PC-3 (cell line): ENCODE measurements around the gene WFDC1. TPM values are rescaled to one million over a fixed set of nuclear protein-coding genes. Genes with fewer than 3 reads are reported as not detected.

Source experiments
- ATAC-seq: fragments of 200-7000 bp; cut with Tn5 transposase; 2 replicates; pipeline ENCODE4 v1.9.1; 2020; ENCODE audit warnings: mild to moderate bottlenecking, moderate library complexity
- BruUV-seq: library from RNA; stranded (reverse); fragments of 400-500 nt; replicated peaks from 2 replicates; lab custom pipeline; 2021; lab: Mats Ljungman, UMichigan
- CTCF ChIA-PET: fragments of 300-600 bp; sonication (Branson Sonifier 250); formaldehyde crosslinking; loops from one replicate; lab custom pipeline; 2022; ENCODE audit warnings: antibody characterized with exemption; lab: Charles Lee
- POLR2A ChIA-PET: fragments of 300-600 bp; sonication (Branson Sonifier 250); formaldehyde crosslinking; loops from one replicate; lab custom pipeline; 2022; ENCODE audit warnings: antibody characterized with exemption; ENCODE audit not compliant: unreplicated experiment; lab: Charles Lee
- DNase-seq: peaks from one replicate; pipeline ENCODE4 v3.0.0-alpha.2; 2015
- H2AFZ ChIP-seq: fragments of 300-600 bp; sonication (generic); 2 replicates; pipeline ENCODE4 v1.6.0; 2016; ENCODE audit warnings: antibody characterized with exemption, low read length
- H3F3A ChIP-seq: fragments of 300-600 bp; sonication (generic); one replicate; pipeline ENCODE4 v1.6.0; 2017; ENCODE audit warnings: antibody characterized with exemption, low read length, control low read depth, mild to moderate bottlenecking; ENCODE audit not compliant: unreplicated experiment
- H3K27ac ChIP-seq: fragments of 300-600 bp; sonication (generic); 2 replicates; pipeline ENCODE4 v1.5.1; 2016; ENCODE audit warnings: mild to moderate bottlenecking, low read length
- H3K27me3 ChIP-seq: fragments of 300-600 bp; sonication (generic); 2 replicates; pipeline ENCODE4 v1.6.1; 2016; ENCODE audit warnings: low read length, mixed read lengths
- H3K36me3 ChIP-seq: fragments of 300-600 bp; sonication (generic); 2 replicates; pipeline ENCODE4 v1.6.1; 2016; ENCODE audit warnings: low read depth, mixed run types, low read length, mixed read lengths
- H3K4me1 ChIP-seq: fragments of 300-600 bp; sonication (generic); 2 replicates; pipeline ENCODE4 v1.5.1; 2016; ENCODE audit warnings: low read length; ENCODE audit not compliant: insufficient read depth
- H3K4me2 ChIP-seq: fragments of 300-600 bp; sonication (generic); 2 replicates; pipeline ENCODE4 v1.6.0; 2016; ENCODE audit warnings: low read length
- H3K4me3 ChIP-seq: fragments of 300-600 bp; sonication (generic); 2 replicates; pipeline ENCODE4 v1.5.1; 2016; ENCODE audit warnings: mild to moderate bottlenecking, low read length, mixed read lengths
- H3K79me2 ChIP-seq: fragments of 300-600 bp; sonication (generic); 2 replicates; pipeline ENCODE4 v1.6.1; 2017; ENCODE audit warnings: low read length, mixed read lengths
- H3K9ac ChIP-seq: fragments of 300-600 bp; sonication (generic); 2 replicates; pipeline ENCODE4 v1.6.0; 2016; ENCODE audit warnings: mild to moderate bottlenecking, low read length
- H3K9me2 ChIP-seq: fragments of 300-600 bp; sonication (generic); replicated peaks from 2 replicates; pipeline ENCODE4 v1.6.1; 2016; ENCODE audit warnings: mixed run types, low read length, mixed read lengths
- H3K9me3 ChIP-seq: fragments of 300-600 bp; sonication (generic); 2 replicates; pipeline ENCODE4 v1.6.1; 2016; ENCODE audit warnings: low read length, mixed read lengths
- H4K20me1 ChIP-seq: fragments of 300-600 bp; sonication (generic); 2 replicates; pipeline ENCODE4 v1.6.1; 2016; ENCODE audit warnings: low read length, mixed read lengths
- EZH2 ChIP-seq: fragments of 300-600 bp; sonication (generic); IDR thresholded peaks from one replicate; pipeline ENCODE4 v1.6.1; 2017; ENCODE audit warnings: antibody characterized with exemption, mild to moderate bottlenecking, low read length; ENCODE audit not compliant: unreplicated experiment
- EZH2phosphoT487 ChIP-seq: fragments of 300-600 bp; sonication (generic); IDR thresholded peaks from 2 replicates; pipeline ENCODE4 v1.6.1; 2018; ENCODE audit warnings: mild to moderate bottlenecking, antibody characterized with exemption, low read length, borderline replicate concordance
- intact Hi-C: fragments of 100-400 bp; cut with micrococcal nuclease; formaldehyde crosslinking; loops from 2 replicates; pipeline ENCODE4 v1.9.0; 2023
- total RNA-seq: library from RNA; depleted of rRNA; stranded (reverse); fragments of >200 nt; gene quantifications from 2 replicates; pipeline ENCODE4 v1.2.3, GENCODE V29; 2014
- TF ChIP-seq, protein P1 (sequence below): fragments of 300-600 bp; sonication (generic); conservative IDR thresholded peaks from 2 replicates; pipeline ENCODE4 v1.5.1; 2017; ENCODE audit warnings: antibody characterized with exemption, low read depth, mild to moderate bottlenecking, low read length

WFDC1 gene
- total RNA-seq, 1 experiment from 2014 or later, result 0.15 TPM

DNA sequence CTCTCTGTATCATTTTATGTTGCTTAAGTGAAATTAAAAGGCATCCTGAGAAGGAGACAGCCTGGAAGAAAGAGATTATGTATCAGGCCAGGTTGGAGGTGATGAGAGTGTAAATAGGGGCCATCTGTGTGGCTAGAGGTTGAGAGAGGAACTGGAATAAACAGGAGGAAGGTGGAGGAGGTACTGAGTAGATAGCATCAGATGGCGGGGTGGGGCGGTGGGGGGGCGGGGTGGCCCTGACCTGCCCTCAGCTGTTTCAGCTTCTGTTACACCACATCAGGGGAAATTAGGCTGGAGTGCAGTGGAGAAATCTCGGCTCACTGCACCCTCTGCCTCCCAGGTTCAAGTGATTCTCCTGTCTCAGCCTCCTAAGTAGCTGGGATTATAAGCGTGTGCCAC lies 48.0 kb upstream of the WFDC1 start:
- TF ChIP-seq EZH2phosphoT487, result no peak
- TF ChIP-seq, protein P1, sequence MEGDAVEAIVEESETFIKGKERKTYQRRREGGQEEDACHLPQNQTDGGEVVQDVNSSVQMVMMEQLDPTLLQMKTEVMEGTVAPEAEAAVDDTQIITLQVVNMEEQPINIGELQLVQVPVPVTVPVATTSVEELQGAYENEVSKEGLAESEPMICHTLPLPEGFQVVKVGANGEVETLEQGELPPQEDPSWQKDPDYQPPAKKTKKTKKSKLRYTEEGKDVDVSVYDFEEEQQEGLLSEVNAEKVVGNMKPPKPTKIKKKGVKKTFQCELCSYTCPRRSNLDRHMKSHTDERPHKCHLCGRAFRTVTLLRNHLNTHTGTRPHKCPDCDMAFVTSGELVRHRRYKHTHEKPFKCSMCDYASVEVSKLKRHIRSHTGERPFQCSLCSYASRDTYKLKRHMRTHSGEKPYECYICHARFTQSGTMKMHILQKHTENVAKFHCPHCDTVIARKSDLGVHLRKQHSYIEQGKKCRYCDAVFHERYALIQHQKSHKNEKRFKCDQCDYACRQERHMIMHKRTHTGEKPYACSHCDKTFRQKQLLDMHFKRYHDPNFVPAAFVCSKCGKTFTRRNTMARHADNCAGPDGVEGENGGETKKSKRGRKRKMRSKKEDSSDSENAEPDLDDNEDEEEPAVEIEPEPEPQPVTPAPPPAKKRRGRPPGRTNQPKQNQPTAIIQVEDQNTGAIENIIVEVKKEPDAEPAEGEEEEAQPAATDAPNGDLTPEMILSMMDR, result no peak
- TF ChIP-seq EZH2, result no peak
- ATAC-seq (no peak), DNase-seq (no peak)
- no peak overlapping the region for H3K4me2 ChIP-seq
- no peak overlapping the region for H3K27ac ChIP-seq
- intact Hi-C loops, result no loop called here
- no peaks in the 10 kb centered on the region for H3K9me2 ChIP-seq
- H3F3A ChIP-seq, result no peaks in the 10 kb centered on the region
- no peaks in the 10 kb centered on the region for H3K27me3 ChIP-seq
- ChIA-PET CTCF (no interaction called here), POLR2A (no interaction called here)
- no peaks in the 10 kb centered on the region for H3K9me3 ChIP-seq
- H3K4me3 ChIP-seq, result no peak overlapping the region
- no peaks in the 10 kb centered on the region for H3K36me3 ChIP-seq
- H3K9ac ChIP-seq, result no peak overlapping the region
- no peaks in the 10 kb centered on the region for H4K20me1 ChIP-seq
- H2AFZ ChIP-seq, result no peak overlapping the region
- no TSS peak for BruUV-seq
- H3K4me1 ChIP-seq, result peaks cover 12% of the 10 kb centered on the region
- H3K79me2 ChIP-seq, result no peaks in the 10 kb centered on the region

DNA sequence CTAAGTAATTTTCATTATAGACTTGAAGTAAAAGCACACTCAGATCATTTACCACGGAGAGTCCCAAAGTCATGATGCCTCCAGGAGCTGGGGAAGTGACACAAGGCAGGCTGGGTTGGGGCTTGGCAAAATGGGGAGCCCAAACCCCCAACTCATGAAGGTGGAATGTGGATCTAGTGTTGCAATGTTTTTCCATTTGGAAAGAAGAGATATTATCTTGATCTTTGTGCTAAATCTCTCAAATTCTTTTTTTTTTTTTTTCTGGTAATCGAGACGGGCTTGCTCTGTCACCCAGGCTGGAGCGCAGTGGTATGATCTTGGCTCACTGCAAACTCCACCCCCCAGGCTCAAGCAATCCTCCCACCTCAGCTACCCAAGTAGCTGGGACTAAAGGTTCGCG lies 47.3 kb upstream of the WFDC1 start:
- intact Hi-C loops, result no loop called here
- no peaks in the 10 kb centered on the region for H3K9me2 ChIP-seq
- no peaks in the 10 kb centered on the region for H3K9me3 ChIP-seq
- H2AFZ ChIP-seq, result 0 out of 2 replicates have a peak overlapping the region, but pooled peaks have one; percentile 26
- TF ChIP-seq EZH2 (no peak), EZH2phosphoT487 (no peak)
- H3F3A ChIP-seq, result no peaks in the 10 kb centered on the region
- H3K79me2 ChIP-seq, result no peaks in the 10 kb centered on the region
- ChIA-PET CTCF (no interaction called here), POLR2A (no interaction called here)
- peak overlapping the region; percentile 31; the same call in 1 of the 2 replicates for H3K4me2 ChIP-seq
- no peaks in the 10 kb centered on the region for H3K27me3 ChIP-seq
- no TSS peak for BruUV-seq
- ATAC-seq, result no peak
- H4K20me1 ChIP-seq, result no peaks in the 10 kb centered on the region
- peaks cover 12% of the 10 kb centered on the region for H3K4me1 ChIP-seq
- peak overlapping the region; percentile 18; the same call in 1 of the 2 replicates for H3K27ac ChIP-seq
- H3K9ac ChIP-seq, result no peak overlapping the region
- DNase-seq, result peak; percentile 12
- no peak overlapping the region for H3K4me3 ChIP-seq
- no peaks in the 10 kb centered on the region for H3K36me3 ChIP-seq

DNA sequence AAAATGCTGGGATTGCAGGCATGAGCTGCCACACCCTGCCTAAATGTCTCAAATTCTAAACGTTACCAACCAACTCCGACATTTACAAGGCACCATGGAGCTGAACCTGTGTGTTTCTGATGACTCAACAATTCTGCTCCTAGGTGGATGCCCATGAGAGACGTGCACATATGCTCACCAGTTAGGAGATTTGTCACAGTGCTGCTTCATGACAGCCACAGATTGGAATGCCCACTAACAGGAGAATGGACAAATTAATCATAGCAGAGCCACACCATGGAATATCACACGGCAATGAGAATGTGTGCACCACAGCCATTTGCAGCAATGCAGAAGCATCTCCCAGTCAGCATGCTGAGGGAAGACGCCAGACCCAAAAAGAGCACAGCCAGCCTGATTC lies 46.8 kb upstream of the WFDC1 start:
- POLR2A ChIA-PET, result no interaction called here
- H3K4me3 ChIP-seq, result no peak overlapping the region
- peaks cover 12% of the 10 kb centered on the region for H3K4me1 ChIP-seq
- no peak overlapping the region for H3K9ac ChIP-seq
- no peaks in the 10 kb centered on the region for H3F3A ChIP-seq
- peak; percentile 51 for ATAC-seq
- no peaks in the 10 kb centered on the region for H3K79me2 ChIP-seq
- peak overlapping the region; percentile 31; the same call in 1 of the 2 replicates for H3K4me2 ChIP-seq
- H3K9me3 ChIP-seq, result no peaks in the 10 kb centered on the region
- DNase-seq, result peak; percentile 79
- peak overlapping the region; percentile 18; the same call in 1 of the 2 replicates for H3K27ac ChIP-seq
- no peaks in the 10 kb centered on the region for H3K36me3 ChIP-seq
- no peaks in the 10 kb centered on the region for H3K27me3 ChIP-seq
- no peaks in the 10 kb centered on the region for H4K20me1 ChIP-seq
- intact Hi-C loops, result no loop called here
- TF ChIP-seq, protein P1, result no peak
- TF ChIP-seq EZH2phosphoT487 (no peak), EZH2 (no peak)
- no peaks in the 10 kb centered on the region for H3K9me2 ChIP-seq
- CTCF ChIA-PET, result no interaction called here
- H2AFZ ChIP-seq, result 0 out of 2 replicates have a peak overlapping the region, but pooled peaks have one; percentile 26
- no TSS peak for BruUV-seq
